HG02571 (cell line): ENCODE data around the gene SGO2.
"Not testable (repeated sequence)": the region's sequence is repeated elsewhere in the genome, so short reads cannot be mapped to it uniquely, and the experiment has no call there.

ENCODE experiments used
- ATAC-seq: cut with Tn5 transposase; IDR thresholded peaks from one replicate; pipeline ENCODE4 v1.9.1; 2021; ENCODE audit warnings: mild to moderate bottlenecking, moderate library complexity; ENCODE audit not compliant: unreplicated experiment

Gene SGO2

DNA sequence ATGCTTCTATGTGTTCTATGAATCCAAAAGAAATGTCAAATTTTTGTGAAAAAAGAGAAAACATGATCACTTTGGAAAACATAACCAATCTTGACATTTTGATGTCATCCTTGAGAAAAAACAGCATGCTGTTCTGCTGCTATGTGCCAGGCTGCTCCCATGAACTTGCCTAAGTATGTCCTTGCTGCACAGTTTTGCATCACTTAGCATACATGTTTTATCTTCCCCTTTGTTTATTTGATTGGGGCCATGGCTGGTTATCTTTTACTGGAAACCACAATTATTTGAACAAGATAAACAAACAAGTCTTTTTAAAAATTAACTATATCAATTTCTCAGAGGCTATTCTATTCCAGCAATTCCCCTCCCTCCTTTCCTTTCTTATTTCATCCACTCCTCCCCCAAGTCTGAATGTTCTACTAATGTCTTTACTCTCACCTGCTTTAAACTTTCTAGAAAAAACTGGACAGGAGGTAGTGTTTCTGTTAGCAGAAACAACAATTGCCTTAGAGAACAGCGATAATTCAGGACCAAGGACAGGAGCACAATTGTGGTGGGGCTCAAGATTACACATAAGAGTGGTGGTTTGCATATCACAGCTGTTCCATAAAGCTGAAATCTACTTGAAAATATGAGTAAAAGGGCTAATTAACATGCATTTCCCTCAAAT lies 66.5 kb downstream of the SGO2 start:
- no peak for ATAC-seq

DNA sequence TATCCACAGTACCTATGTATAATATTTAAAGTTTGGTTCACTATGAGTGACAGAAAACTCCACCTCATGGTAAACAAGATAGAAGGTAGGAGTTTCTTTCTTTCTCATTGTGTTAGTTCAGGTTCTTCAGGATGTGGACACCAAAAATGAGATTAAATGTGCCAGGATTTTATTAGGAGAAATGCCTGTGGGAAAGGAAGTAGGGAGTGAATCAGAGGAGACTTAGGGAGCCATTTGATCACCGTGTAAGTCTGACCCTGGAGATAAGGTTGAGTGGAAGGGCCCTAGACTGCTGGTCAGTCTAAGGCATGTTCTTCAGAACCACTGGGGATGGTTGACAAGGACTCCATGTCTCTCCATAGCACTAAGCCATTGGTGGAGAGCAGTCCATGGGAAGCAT lies 67.9 kb downstream of the SGO2 start:
- no peak for ATAC-seq

- no peak for ATAC-seq
These were observed 69.9 kb downstream of the SGO2 start for GRCh38 chr2:200595913-200596312.

GRCh38 chr2:200596774-200597570 lies 71.0 kb downstream of the SGO2 start:
- ATAC-seq: no peak

- ATAC-seq: no peak
These were observed 73.2 kb downstream of the SGO2 start for GRCh38 chr2:200599206-200599605.

- no peak for ATAC-seq
These were observed 74.7 kb downstream of the SGO2 start for GRCh38 chr2:200600549-200601225.

DNA sequence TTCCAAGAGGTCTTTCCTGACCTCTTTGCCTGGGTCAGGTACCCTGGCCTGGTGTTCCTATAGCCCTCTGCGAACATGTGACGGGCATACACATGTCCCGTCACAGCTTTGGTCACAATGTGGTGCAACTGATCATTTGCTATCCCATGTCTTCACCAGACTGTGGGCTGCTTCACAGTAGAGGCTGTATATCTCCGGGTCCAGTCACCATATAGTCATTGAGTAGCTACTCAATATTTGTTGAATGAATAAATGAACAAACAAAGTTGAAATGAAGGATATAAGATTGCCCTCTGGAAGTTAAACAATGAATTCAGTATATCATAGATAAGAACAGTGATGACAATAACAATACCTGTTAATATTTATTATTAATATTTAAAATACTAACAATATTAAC lies 76.6 kb downstream of the SGO2 start:
- ATAC-seq: no peak

GRCh38 chr2:200603972-200604371 lies 78.0 kb downstream of the SGO2 start:
- ATAC-seq: no peak

- ATAC-seq: no peak
These were observed 78.7 kb downstream of the SGO2 start for GRCh38 chr2:200604571-200605255.

GRCh38 chr2:200608341-200609027 lies 82.5 kb downstream of the SGO2 start:
- no peak for ATAC-seq

- no peak for ATAC-seq
These were observed 83.1 kb downstream of the SGO2 start for GRCh38 chr2:200609028-200609614.

- not testable (repeated sequence) for ATAC-seq
These were observed 84.2 kb downstream of the SGO2 start for GRCh38 chr2:200610217-200610616.

GRCh38 chr2:200613692-200614091 lies 87.7 kb downstream of the SGO2 start:
- no peak for ATAC-seq

DNA sequence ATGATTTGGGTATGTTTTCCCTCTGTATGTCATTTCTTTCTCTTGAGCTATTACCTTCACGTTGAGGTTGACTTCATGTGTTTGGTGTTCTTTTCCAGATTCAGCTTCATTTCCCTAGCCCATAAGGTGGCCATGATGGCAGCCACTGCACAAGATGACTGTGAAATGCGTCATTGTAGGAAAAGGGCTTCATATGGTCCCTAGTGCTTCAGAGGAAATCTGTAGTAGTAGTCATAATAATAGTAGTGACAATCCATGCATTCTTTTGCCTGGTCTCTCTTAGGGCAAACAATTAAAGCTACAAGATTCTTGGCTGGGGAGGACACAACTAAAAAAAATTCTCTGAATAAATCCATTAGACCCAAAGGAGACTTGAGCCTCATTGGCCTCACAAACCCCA lies 88.2 kb downstream of the SGO2 start:
- no peak for ATAC-seq

DNA sequence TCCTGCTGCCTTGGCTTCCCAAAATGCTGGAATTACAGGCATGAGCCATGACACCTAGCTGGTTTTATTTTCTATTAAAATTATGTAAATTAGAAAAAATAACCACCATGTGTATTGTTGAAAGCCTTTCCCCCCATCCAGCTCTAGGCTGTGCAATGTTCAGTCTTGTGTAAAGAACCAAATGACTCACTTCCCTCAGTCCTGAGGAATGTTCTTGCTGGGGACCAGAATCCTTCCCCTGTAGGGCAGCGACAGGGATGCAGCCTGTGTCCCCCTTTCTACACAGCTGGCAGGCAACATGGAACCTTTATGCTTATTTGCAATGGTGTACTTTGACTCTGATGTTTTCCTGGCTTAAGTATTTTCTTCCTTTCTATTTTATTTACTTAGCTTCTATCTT lies 89.2 kb downstream of the SGO2 start:
- no peak for ATAC-seq

DNA sequence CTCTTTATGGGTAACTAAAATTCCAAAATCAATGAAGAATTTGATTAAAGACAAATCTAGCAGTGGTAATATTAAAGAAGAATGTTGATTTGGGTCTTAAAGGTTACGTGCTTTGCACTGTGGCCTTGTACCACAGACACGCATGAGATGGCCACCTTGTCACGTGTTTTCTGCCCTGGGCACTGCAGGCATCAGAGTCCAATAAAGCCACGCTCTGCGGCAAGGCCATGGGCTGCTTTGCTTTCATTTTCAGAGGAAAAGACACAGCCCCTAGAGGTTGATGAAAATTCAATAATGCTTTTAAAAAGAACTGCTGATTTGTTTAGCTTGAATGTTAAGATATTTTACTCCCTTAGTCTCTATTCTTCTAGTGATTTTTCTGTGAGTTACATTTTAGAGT lies 90.2 kb downstream of the SGO2 start:
- no peak for ATAC-seq

DNA sequence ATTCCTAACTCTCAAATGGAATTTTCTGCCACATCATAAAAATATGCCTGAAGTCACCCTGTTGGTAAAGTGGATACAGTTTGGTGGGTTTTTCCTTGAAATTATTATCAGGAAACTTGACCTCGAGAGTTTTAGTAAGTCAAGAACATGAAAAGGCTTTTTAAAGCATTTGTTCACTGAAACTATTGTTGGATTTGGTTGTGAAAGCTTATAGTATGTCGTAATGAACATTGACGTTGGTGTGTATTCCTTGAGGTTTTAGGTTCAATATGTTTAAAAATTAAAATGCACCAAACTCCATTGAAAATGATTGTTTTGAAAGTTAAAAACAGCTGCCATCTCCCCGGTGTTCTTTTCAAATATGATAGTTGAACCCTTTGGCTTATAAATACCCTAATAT lies 90.6 kb downstream of the SGO2 start:
- ATAC-seq: no peak

GRCh38 chr2:200617156-200618053 lies 91.4 kb downstream of the SGO2 start:
- ATAC-seq: no peak

GRCh38 chr2:200618054-200618419 lies 92.0 kb downstream of the SGO2 start:
- no peak for ATAC-seq
